ENCODE data around the gene SULT1B1.

GRCh38 chr4:69773484-69773883, 13.1 kb upstream of the SULT1B1 start:
- TF ChIP-seq POLR2A (IDR thresholded peaks at IDR 0.05), result no peak
- no peak for TF ChIP-seq CTCF (IDR thresholded peaks at IDR 0.05)

All from breast epithelium (tissue), 3 donors.